ENCODE measurements around the gene FLRT3.

Gene FLRT3

DNA sequence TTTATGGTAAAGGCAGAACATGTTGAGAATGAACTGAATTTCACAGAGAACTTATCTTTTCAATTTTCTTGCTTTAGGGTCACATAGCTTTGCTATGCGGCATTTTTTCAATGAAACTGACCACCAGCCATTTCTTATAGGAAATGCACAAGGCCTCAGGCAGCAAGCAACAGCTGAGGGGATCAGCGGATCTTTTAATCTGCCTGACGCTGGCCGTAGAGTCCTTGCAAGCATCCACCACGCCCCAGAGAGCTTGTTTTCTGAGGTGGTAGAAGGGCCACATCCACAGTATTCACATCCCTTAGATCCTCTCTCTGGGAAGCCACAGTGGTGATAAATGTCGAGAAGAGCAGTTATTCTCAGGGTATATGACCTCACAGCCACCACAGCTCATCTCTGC is 34.3 kb downstream of the FLRT3 start:
- no CpG with 5 or more reads among the region's 6 CpGs for WGBS (ENCODE audit: extremely low coverage, insufficient coverage, low lambda C conversion rate)
- H3K27ac ChIP-seq (ENCODE audit: low read depth, low read length), result no peak overlapping the region

DNA sequence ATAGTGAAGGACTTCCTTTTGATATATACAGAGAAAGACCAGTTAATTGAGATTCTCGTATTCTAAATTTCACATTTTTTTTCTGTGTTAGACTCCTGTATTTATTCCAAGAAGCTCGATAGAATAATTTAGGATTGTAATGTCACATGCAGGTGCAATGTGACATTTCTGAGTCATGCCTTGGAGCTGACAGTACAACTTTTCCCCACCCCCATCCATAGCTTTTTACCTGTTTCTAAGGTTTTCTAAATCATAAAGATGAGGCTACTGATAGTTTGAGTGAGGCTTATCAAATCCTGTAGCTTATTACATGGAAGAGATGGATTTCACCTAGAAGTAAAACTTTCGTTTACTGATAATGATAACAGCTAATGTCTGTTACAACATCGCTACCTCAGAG is 37.6 kb downstream of the FLRT3 start:
- Histone ChIP-seq H3K79me2 (ENCODE audit: control insufficient read depth, insufficient read depth, low read length) (no peaks in the 10 kb centered on the region), H3K27me3 (ENCODE audit: insufficient read depth, low read length, poor library complexity) (no peaks in the 10 kb centered on the region), H3K18ac (ENCODE audit: low read length) (no peak overlapping the region), H4K8ac (ENCODE audit: low read depth, low read length) (no peak overlapping the region), H3K4me3 (ENCODE audit: low read length) (no peak overlapping the region), H3K23ac (ENCODE audit: low read length) (no peak overlapping the region), H3K4me1 (ENCODE audit: control insufficient read depth, low read depth, low read length) (no peaks in the 10 kb centered on the region), H2BK120ac (ENCODE audit: low read depth, low read length) (no peak overlapping the region), H4K5ac (ENCODE audit: low read length) (no peak overlapping the region), H3K9ac (ENCODE audit: low read length) (no peak overlapping the region), H3K79me1 (ENCODE audit: low read length) (no peaks in the 10 kb centered on the region), H2AK5ac (ENCODE audit: low read length) (no peak overlapping the region), H2BK15ac (replicated peaks; ENCODE audit: low read depth) (no peak overlapping the region), H3K4ac (ENCODE audit: low read depth, low read length) (no peak overlapping the region), H2BK5ac (ENCODE audit: low read length) (no peak overlapping the region), H3K27ac (ENCODE audit: low read depth, low read length) (no peak overlapping the region), H3K4me2 (ENCODE audit: low read length) (no peak overlapping the region), H3K36me3 (ENCODE audit: control insufficient read depth, insufficient read depth, low read length) (no peaks in the 10 kb centered on the region), H3K56ac (ENCODE audit: low read length) (no peak overlapping the region)
- WGBS (ENCODE audit: extremely low coverage, insufficient coverage, low lambda C conversion rate), result no CpG with 5 or more reads among the region's 4 CpGs
- no peak for DNase-seq

More for the DNA sequence above, 34.3 kb downstream of the FLRT3 start:
- Histone ChIP-seq H3K79me1 (ENCODE audit: low read length) (no peaks in the 10 kb centered on the region), H3K4me1 (ENCODE audit: control insufficient read depth, low read depth, low read length) (no peaks in the 10 kb centered on the region), H2BK15ac (replicated peaks; ENCODE audit: low read depth) (no peak overlapping the region), H3K4ac (ENCODE audit: low read depth, low read length) (no peak overlapping the region), H3K18ac (ENCODE audit: low read length) (no peak overlapping the region), H4K5ac (ENCODE audit: low read length) (no peak overlapping the region), H3K56ac (ENCODE audit: low read length) (no peak overlapping the region), H2BK5ac (ENCODE audit: low read length) (no peak overlapping the region), H3K27me3 (ENCODE audit: insufficient read depth, low read length, poor library complexity) (no peaks in the 10 kb centered on the region), H3K23ac (ENCODE audit: low read length) (no peak overlapping the region), H3K79me2 (ENCODE audit: control insufficient read depth, insufficient read depth, low read length) (no peaks in the 10 kb centered on the region), H3K9ac (ENCODE audit: low read length) (no peak overlapping the region), H3K4me2 (ENCODE audit: low read length) (no peak overlapping the region), H3K36me3 (ENCODE audit: control insufficient read depth, insufficient read depth, low read length) (no peaks in the 10 kb centered on the region), H2AK5ac (ENCODE audit: low read length) (no peak overlapping the region), H3K4me3 (ENCODE audit: low read length) (no peak overlapping the region), H4K8ac (ENCODE audit: low read depth, low read length) (no peak overlapping the region), H2BK120ac (ENCODE audit: low read depth, low read length) (no peak overlapping the region)
- no peak for DNase-seq

DNA sequence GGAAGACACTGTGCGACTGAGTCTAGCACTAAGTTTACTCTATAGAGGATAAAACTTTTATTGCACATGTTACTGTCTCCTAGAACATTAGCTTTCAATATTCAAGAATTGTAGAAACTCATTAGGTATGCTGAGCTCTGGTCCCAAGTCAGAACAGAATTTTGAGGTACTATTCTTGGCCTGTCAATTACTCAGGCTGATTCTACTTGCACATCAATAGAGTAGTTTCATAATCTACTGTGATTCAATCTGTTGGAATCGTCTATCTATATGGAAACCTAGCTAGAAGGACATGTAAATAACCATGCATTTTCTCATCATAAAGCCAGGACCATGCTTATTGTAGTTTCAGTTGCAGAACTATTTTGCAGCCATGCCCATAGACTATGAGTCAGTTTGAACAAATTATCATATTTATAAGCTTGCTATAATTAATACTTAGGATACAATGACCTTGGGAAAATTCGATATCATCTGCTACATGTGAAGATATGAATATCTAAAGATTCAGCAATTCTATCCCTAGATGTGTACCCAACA is 41.6 kb downstream of the FLRT3 start:
- H3K4ac ChIP-seq (ENCODE audit: low read depth, low read length), result no peak overlapping the region
- no peak overlapping the region for H3K18ac ChIP-seq (ENCODE audit: low read length)
- H3K4me3 ChIP-seq (ENCODE audit: low read length), result no peak overlapping the region
- no peaks in the 10 kb centered on the region for H3K4me1 ChIP-seq (ENCODE audit: control insufficient read depth, low read depth, low read length)
- no peak overlapping the region for H3K56ac ChIP-seq (ENCODE audit: low read length)
- H4K8ac ChIP-seq (ENCODE audit: low read depth, low read length), result no peak overlapping the region
- H4K5ac ChIP-seq (ENCODE audit: low read length), result no peak overlapping the region
- no peaks in the 10 kb centered on the region for H3K36me3 ChIP-seq (ENCODE audit: control insufficient read depth, insufficient read depth, low read length)
- no peak overlapping the region for H3K9ac ChIP-seq (ENCODE audit: low read length)
- H2BK5ac ChIP-seq (ENCODE audit: low read length), result no peak overlapping the region
- H2BK120ac ChIP-seq (ENCODE audit: low read depth, low read length), result no peak overlapping the region
- H3K4me2 ChIP-seq (ENCODE audit: low read length), result no peak overlapping the region
- no peak overlapping the region for H2AK5ac ChIP-seq (ENCODE audit: low read length)
- no peaks in the 10 kb centered on the region for H3K79me2 ChIP-seq (ENCODE audit: control insufficient read depth, insufficient read depth, low read length)
- H3K79me1 ChIP-seq (ENCODE audit: low read length), result no peaks in the 10 kb centered on the region
- H3K23ac ChIP-seq (ENCODE audit: low read length), result no peak overlapping the region
- WGBS (ENCODE audit: extremely low coverage, insufficient coverage, low lambda C conversion rate), result no CpG with 5 or more reads among the region's 3 CpGs
- no peak for DNase-seq
- no peak overlapping the region for H2BK15ac ChIP-seq (replicated peaks; ENCODE audit: low read depth)
- H3K27me3 ChIP-seq (ENCODE audit: insufficient read depth, low read length, poor library complexity), result no peaks in the 10 kb centered on the region
- H3K27ac ChIP-seq (ENCODE audit: low read depth, low read length), result no peak overlapping the region

DNA sequence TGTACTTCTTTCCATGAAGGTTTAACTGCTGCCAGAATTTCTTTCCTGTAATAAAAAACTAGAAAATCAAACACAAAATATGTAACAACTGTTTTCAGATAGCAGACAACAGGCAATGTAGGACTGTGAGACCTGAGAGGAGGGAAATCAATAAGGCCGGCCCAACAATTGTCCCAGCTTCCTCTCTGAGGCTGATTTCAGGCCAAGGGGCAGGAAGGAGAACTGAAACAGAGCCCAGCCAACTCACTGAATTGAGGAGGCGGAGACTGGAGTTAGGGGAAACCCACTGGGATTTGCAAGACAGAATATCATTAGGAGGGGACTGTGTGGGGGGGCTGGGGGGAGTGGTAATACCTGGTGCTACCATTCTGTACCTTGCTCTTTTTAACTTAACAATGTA is 42.2 kb downstream of the FLRT3 start:
- no peaks in the 10 kb centered on the region for H3K27me3 ChIP-seq (ENCODE audit: insufficient read depth, low read length, poor library complexity)
- H3K79me1 ChIP-seq (ENCODE audit: low read length), result no peaks in the 10 kb centered on the region
- H3K23ac ChIP-seq (ENCODE audit: low read length), result no peak overlapping the region
- H4K8ac ChIP-seq (ENCODE audit: low read depth, low read length), result no peak overlapping the region
- H3K4me1 ChIP-seq (ENCODE audit: control insufficient read depth, low read depth, low read length), result no peaks in the 10 kb centered on the region
- no peak overlapping the region for H3K4ac ChIP-seq (ENCODE audit: low read depth, low read length)
- H3K36me3 ChIP-seq (ENCODE audit: control insufficient read depth, insufficient read depth, low read length), result no peaks in the 10 kb centered on the region
- H3K18ac ChIP-seq (ENCODE audit: low read length), result no peak overlapping the region
- no peak overlapping the region for H3K9ac ChIP-seq (ENCODE audit: low read length)
- H2BK120ac ChIP-seq (ENCODE audit: low read depth, low read length), result no peak overlapping the region
- H4K5ac ChIP-seq (ENCODE audit: low read length), result no peak overlapping the region
- H3K79me2 ChIP-seq (ENCODE audit: control insufficient read depth, insufficient read depth, low read length), result no peaks in the 10 kb centered on the region
- no peak overlapping the region for H2AK5ac ChIP-seq (ENCODE audit: low read length)
- WGBS (ENCODE audit: extremely low coverage, insufficient coverage, low lambda C conversion rate), result no CpG with 5 or more reads among the region's 2 CpGs
- no peak overlapping the region for H3K56ac ChIP-seq (ENCODE audit: low read length)
- no peak overlapping the region for H3K27ac ChIP-seq (ENCODE audit: low read depth, low read length)
- peak; percentile 8 for DNase-seq
- no peak overlapping the region for H3K4me2 ChIP-seq (ENCODE audit: low read length)
- H2BK15ac ChIP-seq (replicated peaks; ENCODE audit: low read depth), result no peak overlapping the region
- H2BK5ac ChIP-seq (ENCODE audit: low read length), result no peak overlapping the region
- no peak overlapping the region for H3K4me3 ChIP-seq (ENCODE audit: low read length)

DNA sequence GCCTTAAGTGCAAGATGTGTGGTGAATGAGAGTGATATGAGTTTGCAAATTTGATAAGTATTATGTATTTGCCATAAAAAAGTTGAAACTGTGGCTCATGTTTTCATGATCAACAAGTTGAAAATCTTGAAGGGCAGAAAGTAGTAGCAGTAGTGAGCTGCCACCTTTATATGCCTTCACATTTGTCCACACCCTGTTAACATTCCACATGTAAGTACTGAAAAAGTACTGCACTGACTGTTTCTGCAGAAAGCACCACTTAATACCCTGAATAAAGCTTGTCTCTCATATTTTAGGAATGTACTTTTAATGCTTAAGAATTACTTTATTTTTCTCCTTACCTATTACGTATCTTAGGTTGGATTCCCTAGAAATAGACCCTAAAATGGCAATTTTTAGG is 45.9 kb downstream of the FLRT3 start:
- no peak overlapping the region for H3K4me2 ChIP-seq (ENCODE audit: low read length)
- no peak overlapping the region for H3K56ac ChIP-seq (ENCODE audit: low read length)
- no peak overlapping the region for H2BK120ac ChIP-seq (ENCODE audit: low read depth, low read length)
- H2BK15ac ChIP-seq (replicated peaks; ENCODE audit: low read depth), result no peak overlapping the region
- H3K36me3 ChIP-seq (ENCODE audit: control insufficient read depth, insufficient read depth, low read length), result no peaks in the 10 kb centered on the region
- H3K4ac ChIP-seq (ENCODE audit: low read depth, low read length), result no peak overlapping the region
- no peak overlapping the region for H4K5ac ChIP-seq (ENCODE audit: low read length)
- H2BK5ac ChIP-seq (ENCODE audit: low read length), result no peak overlapping the region
- H4K8ac ChIP-seq (ENCODE audit: low read depth, low read length), result no peak overlapping the region
- H3K4me1 ChIP-seq (ENCODE audit: control insufficient read depth, low read depth, low read length), result no peaks in the 10 kb centered on the region
- no peak overlapping the region for H3K4me3 ChIP-seq (ENCODE audit: low read length)
- no peak overlapping the region for H3K9ac ChIP-seq (ENCODE audit: low read length)
- H3K27me3 ChIP-seq (ENCODE audit: insufficient read depth, low read length, poor library complexity), result no peaks in the 10 kb centered on the region
- no peak for DNase-seq
- WGBS (ENCODE audit: extremely low coverage, insufficient coverage, low lambda C conversion rate), result no CpG with 5 or more reads among the region's 1 CpG
- H3K23ac ChIP-seq (ENCODE audit: low read length), result no peak overlapping the region
- no peak overlapping the region for H2AK5ac ChIP-seq (ENCODE audit: low read length)
- H3K79me1 ChIP-seq (ENCODE audit: low read length), result no peaks in the 10 kb centered on the region
- no peak overlapping the region for H3K18ac ChIP-seq (ENCODE audit: low read length)
- H3K27ac ChIP-seq (ENCODE audit: low read depth, low read length), result no peak overlapping the region
- no peaks in the 10 kb centered on the region for H3K79me2 ChIP-seq (ENCODE audit: control insufficient read depth, insufficient read depth, low read length)

All from mesendoderm (in vitro differentiated cells).